Spleen (tissue), 11 donors: ENCODE data around the gene MPZL1. TPM values are rescaled to one million over a fixed set of nuclear protein-coding genes. Genes with fewer than 3 reads are reported as not detected.

ENCODE experiments used
- DNase-seq: peaks from one replicate; pipeline ENCODE4 v3.0.0-alpha.2; 2020
- H3K27ac ChIP-seq, 8 donors: fragments of 200-600 bp; sonication (generic) in 7 of 8; 1 replicate in 4 of 8; 2 replicates in 4 of 8; pipeline versions ENCODE4 v1.5.0 to v1.8.0; 2016 to 2021; ENCODE audit warnings: inconsistent platforms in 4 of 8, mild to moderate bottlenecking in 4 of 8, moderate library complexity in 1 of 8
- H3K27me3 ChIP-seq, 7 donors: fragments of 200-600 bp; sonication (generic) in 6 of 7; replicated peaks in 1 of 7; 1 replicate in 4 of 7; 2 replicates in 3 of 7; pipeline versions ENCODE4 v1.5.0 to v1.8.0; 2016 to 2021; ENCODE audit warnings: inconsistent platforms in 3 of 7, mild to moderate bottlenecking in 1 of 7
- H3K36me3 ChIP-seq, 6 donors: fragments of 200-600 bp; sonication (generic) in 5 of 6; 1 replicate in 4 of 6; 2 replicates in 2 of 6; pipeline versions ENCODE4 v1.5.0 to v1.8.0; 2016 to 2021; ENCODE audit warnings: inconsistent platforms in 2 of 6
- H3K4me1 ChIP-seq, 6 donors: fragments of 200-600 bp; sonication (generic) in 5 of 6; 1 replicate in 3 of 6; 2 replicates in 3 of 6; pipeline versions ENCODE4 v1.5.0 to v1.8.0; 2016 to 2021; ENCODE audit warnings: inconsistent platforms in 3 of 6
- H3K4me3 ChIP-seq, 8 donors: fragments of 200-600 bp; sonication (generic) in 7 of 8; 1 replicate in 4 of 8; 2 replicates in 4 of 8; pipeline versions ENCODE4 v1.5.0 to v1.8.0; 2016 to 2021; ENCODE audit warnings: inconsistent platforms in 4 of 8, mild to moderate bottlenecking in 4 of 8, moderate library complexity in 2 of 8
- H3K9me3 ChIP-seq, 8 donors: fragments of 200-600 bp; sonication (generic) in 7 of 8; 1 replicate in 4 of 8; 2 replicates in 4 of 8; pipeline versions ENCODE4 v1.5.0 to v1.8.0; 2016 to 2021; ENCODE audit warnings: inconsistent platforms in 4 of 8
- POLR2A ChIP-seq, 3 donors: fragments of 450-650 bp; IDR thresholded peaks; one replicate each; pipeline ENCODE4 v1.5.1; 2017; ENCODE audit warnings: antibody characterized with exemption in 3 of 3, mild to moderate bottlenecking in 1 of 3
- POLR2AphosphoS5 ChIP-seq, 3 donors: sonication (generic); formaldehyde crosslinking; IDR thresholded peaks; one replicate each; pipeline ENCODE4 v1.5.1; 2017; ENCODE audit warnings: antibody characterized with exemption in 3 of 3
- WGBS, 5 donors: extraction: QIAGEN DNeasy Blood & Tissue Kit in 3 of 5; methylation state at CpG; one replicate each; pipeline versions ENCODE4 v1.1.5 to v1.1.7; 2013 to 2018; 5-methylcytosine and 5-hydroxymethylcytosine counted together
- intact Hi-C: fragments of 100-400 bp; cut with DNase I; formaldehyde crosslinking; loops from one replicate; pipeline ENCODE4 v1.15.0; 2023; ENCODE audit warnings: low total_unique reads
- polyA plus RNA-seq, 3 donors: library from polyadenylated mRNA; stranded (reverse); fragments of 200-250 nt; gene quantifications; one replicate each; pipeline ENCODE4 v1.2.1, GENCODE V29; 2013
- total RNA-seq, 7 donors: library from RNA; depleted of rRNA in 3 of 7; stranded (reverse); fragments of >200 nt in 3 of 7; fragmentation: NEBNext Ultra II Directional in 4 of 7; extraction: Animal tissue kit (Norgen Biotek cat#: 25700) in 4 of 7; gene quantifications; one replicate each; pipeline versions ENCODE4 v1.1.0 to v1.2.1, GENCODE V29; 2016 to 2021
- TF ChIP-seq, protein P1 (sequence below), 11 experiments: fragments of 200-600 bp in 7 of 11; fragments of 450-650 bp in 4 of 11; sonication (generic) in 4 of 11; IDR thresholded peaks in 8 of 11; conservative IDR thresholded peaks in 3 of 11; 1 replicate in 7 of 11; 2 replicates in 4 of 11; pipeline versions ENCODE4 v1.4.0 to v1.8.0; 2016 to 2021; ENCODE audit warnings: antibody characterized with exemption in 11 of 11, inconsistent platforms in 4 of 11, mild to moderate bottlenecking in 1 of 11
- donor health status: healthy with polysubstance abuse.
- donor health status: DM: no; HTN: no; CAD: no; lungs with moderate emphysema.
- donor health status: DM: no; HTN: no; CAD: no.
- donor health status: Bipolar disorder and iron deficiency.
- donor health status: healthy.
- donor health status: DM: no; HTN: no; CAD: no.
- donor health status: DM: yes; HTN: yes; CAD: no.

Gene MPZL1
- total and polyA plus RNA-seq, 10 donors, result 12.0 to 65.8 (median 47.3) TPM

DNA sequence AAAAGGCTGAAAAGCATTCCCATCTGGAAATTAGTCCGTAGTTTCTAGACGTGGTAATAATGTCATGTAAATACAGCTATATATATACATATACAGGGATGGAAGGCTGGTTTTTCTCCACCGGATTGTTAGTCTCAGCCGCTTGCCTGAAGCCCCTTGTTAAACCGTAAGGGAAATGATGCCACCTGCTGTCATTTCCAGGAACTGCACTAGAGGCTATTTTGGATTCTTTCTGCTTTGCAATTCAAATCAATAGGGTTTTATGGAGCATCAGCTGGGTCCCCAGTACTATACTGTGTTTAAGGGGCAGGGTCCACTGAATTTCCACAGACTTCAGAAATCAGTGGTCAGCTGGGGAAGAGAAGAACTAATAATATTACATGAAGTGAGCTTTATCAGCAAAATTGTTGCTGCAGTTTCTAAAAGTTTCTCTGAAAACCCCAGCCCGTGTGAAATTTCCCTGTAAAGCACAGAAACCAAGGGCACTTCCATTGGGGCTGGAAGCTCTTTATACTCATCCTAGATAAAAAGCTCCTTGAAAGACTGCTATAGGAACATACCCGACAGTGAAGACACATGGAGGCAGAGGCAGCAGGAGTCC is 33.8 kb upstream of the MPZL1 start:
- no peak for DNase-seq
- peak overlapping the region in 4 of 8 donors; percentile 8 to 67 (median 54) for H3K27ac ChIP-seq
- TF ChIP-seq POLR2AphosphoS5 (IDR thresholded peaks at IDR 0.05) (peak in 1 of 3 donors; percentile 32), POLR2A (IDR thresholded peaks at IDR 0.05) (no peak)
- TF ChIP-seq, protein P1, sequence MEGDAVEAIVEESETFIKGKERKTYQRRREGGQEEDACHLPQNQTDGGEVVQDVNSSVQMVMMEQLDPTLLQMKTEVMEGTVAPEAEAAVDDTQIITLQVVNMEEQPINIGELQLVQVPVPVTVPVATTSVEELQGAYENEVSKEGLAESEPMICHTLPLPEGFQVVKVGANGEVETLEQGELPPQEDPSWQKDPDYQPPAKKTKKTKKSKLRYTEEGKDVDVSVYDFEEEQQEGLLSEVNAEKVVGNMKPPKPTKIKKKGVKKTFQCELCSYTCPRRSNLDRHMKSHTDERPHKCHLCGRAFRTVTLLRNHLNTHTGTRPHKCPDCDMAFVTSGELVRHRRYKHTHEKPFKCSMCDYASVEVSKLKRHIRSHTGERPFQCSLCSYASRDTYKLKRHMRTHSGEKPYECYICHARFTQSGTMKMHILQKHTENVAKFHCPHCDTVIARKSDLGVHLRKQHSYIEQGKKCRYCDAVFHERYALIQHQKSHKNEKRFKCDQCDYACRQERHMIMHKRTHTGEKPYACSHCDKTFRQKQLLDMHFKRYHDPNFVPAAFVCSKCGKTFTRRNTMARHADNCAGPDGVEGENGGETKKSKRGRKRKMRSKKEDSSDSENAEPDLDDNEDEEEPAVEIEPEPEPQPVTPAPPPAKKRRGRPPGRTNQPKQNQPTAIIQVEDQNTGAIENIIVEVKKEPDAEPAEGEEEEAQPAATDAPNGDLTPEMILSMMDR (IDR thresholded peaks at IDR 0.05 in 8 of 11, conservative IDR thresholded peaks at IDR 0.05 in 3 of 11), result peak; percentile 80 to 95 (median 91)
- intact Hi-C loops, result loop anchor here (2.0 kb wide), 1 partner anchor 87 kb away; no protein-coding TSS in a partner anchor
- H3K4me1 ChIP-seq, result peaks cover 4 to 75% (median 26%) of the 10 kb centered on the region in 6 donors
- H3K4me3 ChIP-seq, result no peak overlapping the region
- WGBS, 5 donors, result 24 to 28% (median 25%) methylated on average over 7 of the region's 7 CpGs
- H3K27me3 ChIP-seq, result no peaks in the 10 kb centered on the region
- no peaks in the 10 kb centered on the region for H3K9me3 ChIP-seq
- H3K36me3 ChIP-seq, result peaks cover 0 to 100% (median 85%) of the 10 kb centered on the region in 6 donors

DNA sequence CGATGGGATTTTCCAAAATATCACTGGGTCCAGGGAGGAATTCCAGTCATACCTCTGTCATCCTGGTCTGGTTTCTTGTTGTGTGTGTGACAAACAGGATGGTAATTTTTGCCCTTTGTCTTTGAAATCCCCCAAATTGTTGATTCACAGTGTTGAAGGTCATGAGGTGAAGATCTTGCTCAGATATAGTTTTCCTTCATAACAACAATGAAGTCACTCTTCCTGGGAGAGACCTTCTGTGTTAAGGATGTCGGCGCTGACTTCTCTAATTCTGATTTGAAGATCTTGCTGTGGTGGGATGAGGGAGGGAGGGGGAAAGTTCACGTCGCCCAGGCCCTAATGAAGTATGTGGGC is 32.2 kb upstream of the MPZL1 start:
- Histone ChIP-seq H3K9me3 (no peaks in the 10 kb centered on the region), H3K4me1 (peaks cover 4 to 71% (median 26%) of the 10 kb centered on the region in 6 donors), H3K27me3 (no peaks in the 10 kb centered on the region), H3K27ac (peak overlapping the region in 2 of 8 donors; percentile 9 to 64), H3K4me3 (no peak overlapping the region), H3K36me3 (peaks cover 0 to 100% (median 85%) of the 10 kb centered on the region in 6 donors)
- intact Hi-C loops, result loop anchor here (2.0 kb wide), 1 partner anchor 89 kb away; no protein-coding TSS in a partner anchor
- no peak for DNase-seq
- 58 to 85% (median 80%) methylated on average over 5 of the region's 5 CpGs for WGBS, 5 donors
- no peak for TF ChIP-seq POLR2AphosphoS5 (IDR thresholded peaks at IDR 0.05)
- TF ChIP-seq, protein P1 (IDR thresholded peaks at IDR 0.05 in 8 of 11, conservative IDR thresholded peaks at IDR 0.05 in 3 of 11), result no peak
- no peak for TF ChIP-seq POLR2A (IDR thresholded peaks at IDR 0.05)

DNA sequence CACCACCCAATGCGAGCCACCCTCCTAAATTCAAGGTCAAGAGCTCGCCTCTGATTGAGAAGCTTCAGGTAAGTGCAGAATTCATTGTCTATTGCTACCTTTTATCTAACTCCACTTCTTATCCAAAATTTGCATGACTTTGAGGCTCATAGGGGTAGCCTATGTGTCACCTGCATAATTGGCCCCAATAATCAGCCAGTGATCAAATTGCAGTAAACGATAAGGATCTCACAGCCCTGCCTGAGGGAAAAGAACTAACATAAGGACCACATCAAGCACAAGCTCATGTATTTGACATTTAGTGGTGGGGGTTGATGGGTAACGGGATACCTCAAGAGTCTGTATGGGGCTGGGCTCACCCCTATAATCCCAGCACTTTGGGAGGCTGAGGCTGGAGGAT is 31.7 kb upstream of the MPZL1 start:
- H3K4me3 ChIP-seq, result no peak overlapping the region
- peaks cover 4 to 65% (median 26%) of the 10 kb centered on the region in 6 donors for H3K4me1 ChIP-seq
- peaks cover 0 to 100% (median 85%) of the 10 kb centered on the region in 6 donors for H3K36me3 ChIP-seq
- H3K27me3 ChIP-seq, result no peaks in the 10 kb centered on the region
- TF ChIP-seq, protein P1 (IDR thresholded peaks at IDR 0.05 in 8 of 11, conservative IDR thresholded peaks at IDR 0.05 in 3 of 11), result no peak
- TF ChIP-seq POLR2AphosphoS5 (IDR thresholded peaks at IDR 0.05), result no peak
- TF ChIP-seq POLR2A (IDR thresholded peaks at IDR 0.05), result no peak
- H3K27ac ChIP-seq, result peak overlapping the region in 2 of 8 donors; percentile 9 to 64
- intact Hi-C loops, result no loop called here
- 91 to 94% (median 93%) methylated on average over 4 of the region's 4 CpGs for WGBS, 5 donors
- no peaks in the 10 kb centered on the region for H3K9me3 ChIP-seq
- no peak for DNase-seq

DNA sequence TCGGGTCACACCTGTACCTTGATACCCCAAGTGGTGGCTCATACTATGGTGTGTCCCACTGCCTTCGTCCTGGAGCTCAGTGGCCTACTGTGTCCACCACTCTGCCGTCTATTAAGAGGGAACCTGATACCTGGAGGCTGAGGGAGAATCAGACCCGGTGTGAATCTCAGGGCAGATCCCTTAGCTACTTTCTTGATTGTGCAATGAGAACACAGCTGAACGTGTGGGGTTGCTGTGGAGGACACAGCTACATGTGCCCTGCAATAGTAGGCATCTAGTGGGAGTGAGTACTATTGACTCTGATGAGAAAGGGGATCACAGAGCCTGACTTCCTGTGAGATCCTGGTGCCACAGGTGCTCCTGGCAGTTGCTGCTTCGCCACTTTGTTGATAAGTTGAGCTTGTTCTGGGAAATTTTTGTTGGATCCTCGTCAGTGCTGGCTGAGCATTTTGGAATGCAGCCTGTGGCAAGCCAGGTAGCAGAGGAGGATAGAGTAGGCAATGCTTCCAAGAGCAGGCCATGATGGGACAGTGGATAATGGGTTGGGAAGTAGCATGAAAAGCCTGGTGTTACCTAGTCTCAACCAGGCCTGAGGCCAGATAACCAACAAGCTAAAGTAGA is 28.2 kb upstream of the MPZL1 start:
- Histone ChIP-seq H3K27me3 (no peaks in the 10 kb centered on the region), H3K9me3 (no peaks in the 10 kb centered on the region), H3K4me1 (peaks cover 0 to 52% (median 11%) of the 10 kb centered on the region in 6 donors), H3K36me3 (peaks cover 0 to 100% (median 99%) of the 10 kb centered on the region in 6 donors), H3K4me3 (no peak overlapping the region), H3K27ac (peak overlapping the region in 1 of 8 donors; percentile 3)
- no peak for DNase-seq
- 86 to 96% (median 91%) methylated on average over 7 of the region's 7 CpGs for WGBS, 5 donors
- intact Hi-C loops, result no loop called here
- TF ChIP-seq, protein P1 (IDR thresholded peaks at IDR 0.05 in 8 of 11, conservative IDR thresholded peaks at IDR 0.05 in 3 of 11), result no peak
- TF ChIP-seq POLR2A (IDR thresholded peaks at IDR 0.05) (no peak), POLR2AphosphoS5 (IDR thresholded peaks at IDR 0.05) (peak in 2 of 3 donors; percentile 3 to 17)
